ENCODE measurements around the gene TMUB2. TPM values are rescaled to one million over a fixed set of nuclear protein-coding genes. Genes with fewer than 3 reads are reported as not detected.
A peak's percentile ranks its signal among the peaks of the same experiment; 100 is the strongest.
"Not testable (repeated sequence)": the region's sequence is repeated elsewhere in the genome, so short reads cannot be mapped to it uniquely, and the experiment has no call there.

TMUB2 gene
- total RNA-seq, 1 donor from 2014 or later: 35.5 TPM

GRCh38 chr17:44217738-44218343 is 31.1 kb downstream of the TMUB2 start:
- DNase-seq (ENCODE audit: extremely low read depth, low read depth, low spot score): no peak

- DNase-seq (ENCODE audit: extremely low read depth, low read depth, low spot score): no peak
Observed at GRCh38 chr17:44218344-44219107, 31.8 kb downstream of the TMUB2 start.

- DNase-seq (ENCODE audit: extremely low read depth, low read depth, low spot score): no peak
Observed at GRCh38 chr17:44219108-44219615, 32.4 kb downstream of the TMUB2 start.

GRCh38 chr17:44219616-44220212 is 32.9 kb downstream of the TMUB2 start, which contains the start of gene UBTF:
Gene UBTF (minus strand): TSS chr17:44219675. CDS start chr17:44218229, 1,446 bp downstream.
- no peak for DNase-seq (ENCODE audit: extremely low read depth, low read depth, low spot score)

- DNase-seq (ENCODE audit: extremely low read depth, low read depth, low spot score): no peak
Observed at GRCh38 chr17:44220213-44221083, 33.7 kb downstream of the TMUB2 start.

GRCh38 chr17:44221084-44221861 is 34.5 kb downstream of the TMUB2 start:
- DNase-seq (ENCODE audit: extremely low read depth, low read depth, low spot score): no peak

GRCh38 chr17:44221862-44222111 is 35.0 kb downstream of the TMUB2 start:
- DNase-seq (ENCODE audit: extremely low read depth, low read depth, low spot score): no peak

GRCh38 chr17:44222112-44222869 is 35.5 kb downstream of the TMUB2 start:
- no peak for DNase-seq (ENCODE audit: extremely low read depth, low read depth, low spot score)

GRCh38 chr17:44223541-44224071 is 36.8 kb downstream of the TMUB2 start:
- peak; percentile 81 for DNase-seq (ENCODE audit: extremely low read depth, low read depth, low spot score)

GRCh38 chr17:44229090-44229489 is 42.3 kb downstream of the TMUB2 start:
- DNase-seq (ENCODE audit: extremely low read depth, low read depth, low spot score): no peak

GRCh38 chr17:44230140-44230539 is 43.4 kb downstream of the TMUB2 start:
- DNase-seq (ENCODE audit: extremely low read depth, low read depth, low spot score): no peak

GRCh38 chr17:44232061-44232460 is 45.3 kb downstream of the TMUB2 start:
- DNase-seq (ENCODE audit: extremely low read depth, low read depth, low spot score): no peak

- no peak for DNase-seq (ENCODE audit: extremely low read depth, low read depth, low spot score)
Observed at GRCh38 chr17:44233582-44233981, 46.8 kb downstream of the TMUB2 start.

GRCh38 chr17:44235583-44235936 is 48.8 kb downstream of the TMUB2 start:
- no peak for DNase-seq (ENCODE audit: extremely low read depth, low read depth, low spot score)

GRCh38 chr17:44236444-44236991 is 49.7 kb downstream of the TMUB2 start:
- DNase-seq (ENCODE audit: extremely low read depth, low read depth, low spot score): no peak

- not testable (repeated sequence) for DNase-seq (ENCODE audit: extremely low read depth, low read depth, low spot score)
Observed at GRCh38 chr17:44237886-44238285, 51.1 kb downstream of the TMUB2 start.

GRCh38 chr17:44241106-44241624 is 54.4 kb downstream of the TMUB2 start:
- no peak for DNase-seq (ENCODE audit: extremely low read depth, low read depth, low spot score)

Data from glomerular endothelial cell (primary cell).